ENCODE results near the gene ARL15.

GRCh38 chr5:54206580-54207229 lies 103.7 kb downstream of the ARL15 start:
- TF ChIP-seq MAX (IDR thresholded peaks at IDR 0.05; ENCODE audit: low read depth, low read length): no peak
- TF ChIP-seq CTCF (IDR thresholded peaks at IDR 0.05; ENCODE audit: low read depth, low read length): no peak
